Endothelial cell (in vitro differentiated cells): ENCODE measurements around the gene NPY5R. TPM values are rescaled to one million over a fixed set of nuclear protein-coding genes. Genes with fewer than 3 reads are reported as not detected.
A peak's percentile ranks its signal among the peaks of the same experiment; 100 is the strongest.

Experiments used
- DNase-seq: peaks from one replicate; pipeline ENCODE4 v3.0.0; 2021; ENCODE audit warnings: low spot score
- H3K27ac Mint-ChIP-seq: one replicate; pipeline ENCODE4 v1.8.0; 2021; ENCODE audit warnings: mixed read lengths, inconsistent platforms; ENCODE audit not compliant: unreplicated experiment
- H3K27me3 Mint-ChIP-seq: one replicate; pipeline ENCODE4 v1.8.0; 2021; ENCODE audit warnings: mild to moderate bottlenecking, moderate library complexity, mixed read lengths, inconsistent platforms; ENCODE audit not compliant: unreplicated experiment
- H3K36me3 Mint-ChIP-seq: one replicate; pipeline ENCODE4 v1.8.0; 2021; ENCODE audit warnings: mild to moderate bottlenecking, low read depth, mixed read lengths, inconsistent platforms; ENCODE audit not compliant: unreplicated experiment
- H3K4me1 Mint-ChIP-seq: one replicate; pipeline ENCODE4 v1.8.0; 2021; ENCODE audit warnings: mild to moderate bottlenecking, mixed read lengths, inconsistent platforms; ENCODE audit not compliant: unreplicated experiment
- H3K4me3 Mint-ChIP-seq: one replicate; pipeline ENCODE4 v1.8.0; 2021; ENCODE audit warnings: mild to moderate bottlenecking, mixed read lengths, inconsistent platforms; ENCODE audit not compliant: unreplicated experiment
- H3K9me3 Mint-ChIP-seq: one replicate; pipeline ENCODE4 v1.8.0; 2021; ENCODE audit warnings: mixed read lengths, inconsistent platforms; ENCODE audit not compliant: unreplicated experiment
- total RNA-seq: library from RNA; stranded (reverse); fragmentation: NEBNext Ultra II Directional; extraction: Animal tissue kit (Norgen Biotek cat#: 25700); gene quantifications from one replicate; pipeline ENCODE4 v1.2.1, GENCODE V29; 2021; ENCODE audit not compliant: unreplicated experiment
- TF ChIP-seq, protein P1 (sequence below): fragments of 200-600 bp; sonication (generic); IDR thresholded peaks from one replicate; pipeline ENCODE4 v1.5.0; 2021; ENCODE audit warnings: antibody characterized with exemption; ENCODE audit not compliant: unreplicated experiment

NPY5R gene
- total RNA-seq, 1 donor from 2014 or later = 0.38 TPM

- DNase-seq = no peak
- no peak overlapping the region for H3K27ac Mint-ChIP-seq
- peaks cover 3% of the 10 kb centered on the region for H3K4me1 Mint-ChIP-seq
- no peak overlapping the region for H3K4me3 Mint-ChIP-seq
- H3K27me3 Mint-ChIP-seq = peaks cover 10% of the 10 kb centered on the region
- H3K9me3 Mint-ChIP-seq = no peaks in the 10 kb centered on the region
- no peaks in the 10 kb centered on the region for H3K36me3 Mint-ChIP-seq
- TF ChIP-seq, protein P1, sequence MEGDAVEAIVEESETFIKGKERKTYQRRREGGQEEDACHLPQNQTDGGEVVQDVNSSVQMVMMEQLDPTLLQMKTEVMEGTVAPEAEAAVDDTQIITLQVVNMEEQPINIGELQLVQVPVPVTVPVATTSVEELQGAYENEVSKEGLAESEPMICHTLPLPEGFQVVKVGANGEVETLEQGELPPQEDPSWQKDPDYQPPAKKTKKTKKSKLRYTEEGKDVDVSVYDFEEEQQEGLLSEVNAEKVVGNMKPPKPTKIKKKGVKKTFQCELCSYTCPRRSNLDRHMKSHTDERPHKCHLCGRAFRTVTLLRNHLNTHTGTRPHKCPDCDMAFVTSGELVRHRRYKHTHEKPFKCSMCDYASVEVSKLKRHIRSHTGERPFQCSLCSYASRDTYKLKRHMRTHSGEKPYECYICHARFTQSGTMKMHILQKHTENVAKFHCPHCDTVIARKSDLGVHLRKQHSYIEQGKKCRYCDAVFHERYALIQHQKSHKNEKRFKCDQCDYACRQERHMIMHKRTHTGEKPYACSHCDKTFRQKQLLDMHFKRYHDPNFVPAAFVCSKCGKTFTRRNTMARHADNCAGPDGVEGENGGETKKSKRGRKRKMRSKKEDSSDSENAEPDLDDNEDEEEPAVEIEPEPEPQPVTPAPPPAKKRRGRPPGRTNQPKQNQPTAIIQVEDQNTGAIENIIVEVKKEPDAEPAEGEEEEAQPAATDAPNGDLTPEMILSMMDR = no peak
These were observed 8.3 kb upstream of the NPY5R start for GRCh38 chr4:163335384-163335783.

GRCh38 chr4:163344147-163345125 lies 744 bp downstream of the NPY5R start:
- Mint-ChIP-seq H3K4me3 (peak overlapping the region; percentile 88), H3K4me1 (peaks cover 4% of the 10 kb centered on the region), H3K27ac (no peak overlapping the region), H3K36me3 (no peaks in the 10 kb centered on the region), H3K9me3 (no peaks in the 10 kb centered on the region), H3K27me3 (peaks cover 6% of the 10 kb centered on the region)
- peak; percentile 45 for DNase-seq
- TF ChIP-seq, protein P1 = no peak

GRCh38 chr4:163350672-163351071 lies 7.0 kb downstream of the NPY5R start:
- no peaks in the 10 kb centered on the region for H3K36me3 Mint-ChIP-seq
- no peaks in the 10 kb centered on the region for H3K9me3 Mint-ChIP-seq
- no peak overlapping the region for H3K27ac Mint-ChIP-seq
- H3K4me3 Mint-ChIP-seq = no peak overlapping the region
- TF ChIP-seq, protein P1 = no peak
- H3K27me3 Mint-ChIP-seq = no peaks in the 10 kb centered on the region
- no peak for DNase-seq
- no peaks in the 10 kb centered on the region for H3K4me1 Mint-ChIP-seq

GRCh38 chr4:163353054-163353453 lies 9.4 kb downstream of the NPY5R start:
- Mint-ChIP-seq H3K4me3 (no peak overlapping the region), H3K9me3 (no peaks in the 10 kb centered on the region), H3K4me1 (no peaks in the 10 kb centered on the region), H3K27me3 (no peaks in the 10 kb centered on the region), H3K36me3 (no peaks in the 10 kb centered on the region), H3K27ac (no peak overlapping the region)
- TF ChIP-seq, protein P1 = no peak
- no peak for DNase-seq

DNA sequence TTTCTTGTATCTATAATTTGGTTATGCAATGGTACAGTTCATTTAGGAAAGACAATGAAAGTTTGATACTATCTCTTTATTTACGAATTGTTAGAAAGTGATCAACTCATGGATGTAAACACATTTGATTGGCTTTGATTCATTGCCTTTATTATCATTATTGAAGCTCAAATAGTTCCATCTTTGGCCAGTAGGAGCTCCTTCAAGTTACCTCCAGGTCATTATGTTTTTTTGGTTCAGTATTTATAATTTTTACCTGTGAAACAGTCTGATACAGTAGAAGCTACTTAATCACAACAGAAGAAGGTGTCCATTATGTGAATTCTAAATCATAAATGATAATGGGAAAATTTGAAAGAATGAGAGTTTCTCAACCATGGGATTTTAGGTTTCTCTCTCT lies 12.4 kb downstream of the NPY5R start:
- TF ChIP-seq, protein P1 = peak; percentile 42
- Mint-ChIP-seq H3K9me3 (no peaks in the 10 kb centered on the region), H3K27me3 (no peaks in the 10 kb centered on the region), H3K4me3 (no peak overlapping the region), H3K36me3 (no peaks in the 10 kb centered on the region), H3K27ac (no peak overlapping the region), H3K4me1 (no peaks in the 10 kb centered on the region)
- DNase-seq = no peak
